ENCODE data around the gene GRID2.

The GRID2 gene

GRCh38 chr4:93693141-93693540 lies 1389.4 kb downstream of the GRID2 start:
- H3K4me3 ChIP-seq (ENCODE audit: low read depth, low read length), result no peak overlapping the region
- no peak for DNase-seq (ENCODE audit: low read depth)
- TF ChIP-seq CTCF (IDR thresholded peaks at IDR 0.05; ENCODE audit: low read depth, low read length, missing control alignments), result no peak

GRCh38 chr4:93698686-93699085 lies 1394.9 kb downstream of the GRID2 start:
- H3K4me3 ChIP-seq (ENCODE audit: low read depth, low read length), result no peak overlapping the region
- no peak for TF ChIP-seq CTCF (IDR thresholded peaks at IDR 0.05; ENCODE audit: low read depth, low read length, missing control alignments)
- no peak for DNase-seq (ENCODE audit: low read depth)

DNA sequence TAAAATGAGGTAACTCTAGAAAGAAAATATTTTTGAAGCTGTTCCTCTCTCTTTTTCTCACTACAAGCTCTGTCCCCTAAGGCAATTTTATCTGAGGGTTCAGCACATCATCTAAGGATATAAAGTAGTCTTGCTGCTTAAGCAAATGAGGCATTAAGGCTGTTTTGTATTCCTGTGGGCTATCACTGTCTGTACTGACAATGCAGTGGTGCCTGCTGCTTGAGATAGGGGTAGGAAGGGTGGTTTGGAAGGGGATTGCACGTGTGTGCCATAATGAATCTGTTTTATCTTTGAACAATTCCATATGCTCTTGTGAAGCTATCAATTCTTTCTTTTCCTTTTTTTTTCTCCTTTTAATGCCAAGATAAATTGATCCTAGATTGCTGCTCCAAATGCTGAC lies 1396.8 kb downstream of the GRID2 start:
- DNase-seq (ENCODE audit: low read depth), result no peak
- TF ChIP-seq CTCF (IDR thresholded peaks at IDR 0.05; ENCODE audit: low read depth, low read length, missing control alignments), result no peak
- H3K4me3 ChIP-seq (ENCODE audit: low read depth, low read length), result no peak overlapping the region

DNA sequence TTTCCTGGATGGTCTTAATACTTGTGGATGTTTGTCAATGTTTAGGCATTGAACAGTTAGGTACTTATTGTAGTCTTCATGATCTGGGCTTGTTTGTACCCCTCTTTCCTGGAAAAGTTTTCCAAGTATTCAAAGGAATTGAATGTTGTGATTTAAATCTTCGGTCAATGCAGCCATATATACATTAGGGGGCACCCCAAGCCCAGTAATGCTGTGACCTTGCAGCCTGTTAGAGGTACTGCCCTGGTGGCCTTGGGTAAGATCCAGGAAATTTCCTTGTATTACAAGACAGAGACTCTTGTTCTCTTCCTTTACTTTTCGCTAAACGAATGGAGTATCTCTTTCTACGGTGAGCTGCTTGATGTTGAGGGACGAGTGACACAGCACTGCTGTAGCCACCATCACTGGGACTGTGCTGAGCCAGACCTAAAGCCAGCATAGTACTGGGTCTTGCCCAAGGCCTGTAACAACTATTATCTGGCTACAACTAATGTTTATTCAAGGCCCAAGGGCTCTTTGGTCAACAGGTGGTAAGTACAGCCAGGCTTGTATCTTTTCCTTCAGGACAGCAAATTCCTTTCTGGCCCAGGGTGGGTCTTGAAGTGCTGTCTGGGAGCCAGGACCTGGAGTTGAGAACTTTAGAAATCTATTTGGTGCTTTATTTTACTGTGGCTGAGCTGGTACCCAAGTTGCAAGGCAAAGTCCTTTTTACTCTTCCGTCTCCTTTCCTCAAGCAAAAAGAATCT lies 1406.5 kb downstream of the GRID2 start:
- DNase-seq (ENCODE audit: low read depth), result peak; percentile 4
- TF ChIP-seq CTCF (IDR thresholded peaks at IDR 0.05; ENCODE audit: low read depth, low read length, missing control alignments), result peak; percentile 60
- no peak overlapping the region for H3K4me3 ChIP-seq (ENCODE audit: low read depth, low read length)

- no peak overlapping the region for H3K4me3 ChIP-seq (ENCODE audit: low read depth, low read length)
- TF ChIP-seq CTCF (IDR thresholded peaks at IDR 0.05; ENCODE audit: low read depth, low read length, missing control alignments), result no peak
- no peak for DNase-seq (ENCODE audit: low read depth)
Measured at GRCh38 chr4:93710847-93711430, 1407.2 kb downstream of the GRID2 start.

GRCh38 chr4:93718233-93718632 lies 1414.5 kb downstream of the GRID2 start:
- TF ChIP-seq CTCF (IDR thresholded peaks at IDR 0.05; ENCODE audit: low read depth, low read length, missing control alignments), result no peak
- H3K4me3 ChIP-seq (ENCODE audit: low read depth, low read length), result no peak overlapping the region
- DNase-seq (ENCODE audit: low read depth), result no peak

- DNase-seq (ENCODE audit: low read depth), result no peak
- TF ChIP-seq CTCF (IDR thresholded peaks at IDR 0.05; ENCODE audit: low read depth, low read length, missing control alignments), result no peak
- H3K4me3 ChIP-seq (ENCODE audit: low read depth, low read length), result no peak overlapping the region
Measured at GRCh38 chr4:93719552-93719951, 1415.8 kb downstream of the GRID2 start.

All from GM12864 (cell line).